GM12878 (cell line): ENCODE results near the gene DCTN5. TPM values are rescaled to one million over a fixed set of nuclear protein-coding genes. Genes with fewer than 3 reads are reported as not detected.

Experiments used
- BACH1 ChIP-seq: fragments of 450-650 bp; IDR thresholded peaks from 2 replicates; pipeline ENCODE4 v1.6.1; 2017; ENCODE audit warnings: mild to moderate bottlenecking, borderline replicate concordance
- CEBPB ChIP-seq, 2 experiments: fragments of 150-350 bp in 1 of 2; IDR thresholded peaks; 2 replicates each; pipeline ENCODE4 v1.6.1; 2012 to 2014; ENCODE audit warnings: low read depth in 2 of 2, low read length in 2 of 2, borderline replicate concordance in 1 of 2, inconsistent platforms in 1 of 2
- CHD2 ChIP-seq: IDR thresholded peaks from 2 replicates; pipeline ENCODE4 v1.6.1; 2011; ENCODE audit warnings: low read depth, low read length, improper control_type of control experiment, borderline replicate concordance
- CREM ChIP-seq: IDR thresholded peaks from 2 replicates; pipeline ENCODE4 v1.6.1; 2014; ENCODE audit warnings: antibody characterized with exemption, low read depth
- ELK1 ChIP-seq: IDR thresholded peaks from 2 replicates; pipeline ENCODE4 v1.6.1; 2012; ENCODE audit warnings: low read depth, low read length, improper control_type of control experiment
- MYC ChIP-seq: IDR thresholded peaks from 2 replicates; pipeline ENCODE4 v1.6.1; 2011; ENCODE audit warnings: mild to moderate bottlenecking, low read length, moderate library complexity, inconsistent platforms; ENCODE audit not compliant: insufficient read depth, insufficient replicate concordance, insufficient read length, severe bottlenecking
- NR2C1 ChIP-seq: fragments of 450-650 bp; IDR thresholded peaks from 2 replicates; pipeline ENCODE4 v1.6.1; 2017; ENCODE audit warnings: antibody characterized with exemption, mild to moderate bottlenecking, moderate library complexity
- RAD51 ChIP-seq: fragments of 450-650 bp; IDR thresholded peaks from 2 replicates; pipeline ENCODE4 v1.6.1; 2016; ENCODE audit warnings: moderate library complexity, mild to moderate bottlenecking, inconsistent platforms
- TAF1 ChIP-seq: IDR thresholded peaks from 2 replicates; pipeline ENCODE4 v1.6.1; 2011; ENCODE audit warnings: mild to moderate bottlenecking, low read depth, low read length, borderline replicate concordance
- YBX1 ChIP-seq: fragments of 450-650 bp; IDR thresholded peaks from 2 replicates; pipeline ENCODE4 v1.6.1; 2016; ENCODE audit warnings: antibody characterized with exemption
- ZBTB4 ChIP-seq: fragments of 450-650 bp; formaldehyde crosslinking; IDR thresholded peaks from 2 replicates; pipeline ENCODE4 v1.4.0; 2022; ENCODE audit warnings: mild to moderate bottlenecking, moderate library complexity
- polyA plus RNA-seq, 11 experiments: library from polyadenylated mRNA; depleted of rRNA in 4 of 11; unstranded in 6 of 11; stranded (reverse) in 5 of 11; fragments of >200 nt; fragmentation: Nextera tagmentation in 4 of 11; fragmentation: Illumina TruSeq in 1 of 11; extraction: Ambion mirVana in 4 of 11; extraction: Trizol in 1 of 11; gene quantifications; 1 replicate in 1 of 11; 2 replicates in 10 of 11; pipeline versions ENCODE4 v1.2.1 to v1.2.3, GENCODE V29; 2011 to 2016; ENCODE audit warnings: inconsistent platforms in 2 of 11, missing spikeins in 2 of 11, low read depth in 1 of 11
- total RNA-seq, 4 experiments: library from RNA; depleted of rRNA in 3 of 4; stranded (reverse); fragments of >200 nt in 3 of 4; fragmentation: Illumina TruSeq in 1 of 4; extraction: Trizol in 1 of 4; gene quantifications; 2 replicates each; pipeline versions ENCODE4 v1.2.1 to v1.2.3, GENCODE V29; 2013 to 2021

The DCTN5 gene
- total and polyA plus RNA-seq, 10 of the 15 experiments (the other 5 are each of a cell fraction or from before 2014, with no cell fraction given): 49.1 to 153 (median 81.4) TPM

GRCh38 chr16:23594186-23594585 is 47.1 kb upstream of the DCTN5 start (continued):
- no peak for TF ChIP-seq ELK1
- TF ChIP-seq YBX1: no peak
- TF ChIP-seq RAD51: no peak
- TF ChIP-seq CREM: no peak
- no peak for TF ChIP-seq MYC
- no peak for TF ChIP-seq CHD2
- no peak for TF ChIP-seq CEBPB (IDR thresholded peaks at IDR 0.05; ENCODE audit: borderline replicate concordance in 1 of 2, low read depth in 2 of 2, low read length in 2 of 2)
- TF ChIP-seq ZBTB4 (CRISPR knock-in tag): no peak
- TF ChIP-seq TAF1: no peak
- TF ChIP-seq NR2C1: no peak
- TF ChIP-seq BACH1: no peak
